Panc1 (cell line): ENCODE data around the gene SNX10.

Experiments used
- CTCF ChIP-seq: fragments of 450-650 bp; IDR thresholded peaks from 2 replicates; pipeline ENCODE4 v1.5.1; 2017; ENCODE audit warnings: mild to moderate bottlenecking
- POLR2AphosphoS5 ChIP-seq: IDR thresholded peaks from 2 replicates; pipeline ENCODE4 v1.6.1; 2012; ENCODE audit warnings: mild to moderate bottlenecking, low read depth, low read length, moderate library complexity
- SIN3A ChIP-seq: IDR thresholded peaks from 2 replicates; pipeline ENCODE4 v1.6.1; 2012; ENCODE audit warnings: low read depth, mild to moderate bottlenecking, low read length, moderate library complexity, borderline replicate concordance; ENCODE audit not compliant: insufficient read depth

- no peak for TF ChIP-seq CTCF
- no peak for TF ChIP-seq POLR2AphosphoS5
- TF ChIP-seq SIN3A: no peak
Measured at GRCh38 chr7:26385240-26385639, 93.6 kb downstream of the SNX10 start.
